IPS DF 4.7 (cell line): Measurements from ENCODE around the gene TRIM67.

ENCODE experiments used
- DNase-seq: peaks from one replicate; pipeline ENCODE4 v3.0.0-alpha.2; 2013; ENCODE audit warnings: low spot score; ENCODE audit errors: extremely low read depth

The TRIM67 gene

DNA sequence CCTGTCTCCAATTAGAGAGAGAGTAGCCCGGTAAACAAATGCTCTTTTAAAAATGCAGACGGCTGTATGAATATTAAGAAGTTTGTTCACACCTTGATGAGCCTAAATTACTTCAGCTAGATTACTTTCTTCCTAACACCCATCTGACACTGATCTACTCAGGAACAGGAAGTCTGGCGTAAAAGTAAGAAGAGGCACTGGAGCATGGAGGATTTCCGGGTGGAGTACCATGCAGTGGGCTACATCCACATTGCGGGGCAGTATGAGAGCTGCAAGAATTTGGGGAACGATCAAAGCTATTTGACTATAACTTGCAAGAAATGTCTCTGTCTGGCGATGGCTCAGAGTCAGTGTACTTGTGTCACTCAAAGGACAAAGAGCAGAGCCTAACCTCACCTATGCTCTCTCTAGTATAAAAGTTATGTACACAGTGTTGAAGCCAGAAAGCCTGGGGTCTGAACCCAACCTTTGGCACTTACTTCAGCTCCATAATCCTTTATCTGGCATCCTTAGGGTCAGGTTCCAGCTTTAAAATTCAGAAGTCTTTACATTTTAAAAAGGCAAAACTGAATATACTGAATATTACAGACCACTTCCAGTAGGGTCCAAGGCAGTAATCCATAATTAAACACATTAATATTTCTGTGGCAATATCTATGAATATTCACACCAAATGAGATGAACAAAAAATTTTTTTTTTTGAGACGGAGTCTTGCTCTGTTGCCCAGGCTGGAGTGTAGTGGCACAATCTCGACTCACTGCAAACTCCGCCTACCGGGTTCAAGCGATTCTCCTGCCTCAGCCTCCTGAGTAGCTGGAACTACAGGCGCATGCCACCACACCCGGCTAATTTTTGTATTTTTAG, 71.2 kb downstream of the TRIM67 start:
- DNase-seq = no peak

DNA sequence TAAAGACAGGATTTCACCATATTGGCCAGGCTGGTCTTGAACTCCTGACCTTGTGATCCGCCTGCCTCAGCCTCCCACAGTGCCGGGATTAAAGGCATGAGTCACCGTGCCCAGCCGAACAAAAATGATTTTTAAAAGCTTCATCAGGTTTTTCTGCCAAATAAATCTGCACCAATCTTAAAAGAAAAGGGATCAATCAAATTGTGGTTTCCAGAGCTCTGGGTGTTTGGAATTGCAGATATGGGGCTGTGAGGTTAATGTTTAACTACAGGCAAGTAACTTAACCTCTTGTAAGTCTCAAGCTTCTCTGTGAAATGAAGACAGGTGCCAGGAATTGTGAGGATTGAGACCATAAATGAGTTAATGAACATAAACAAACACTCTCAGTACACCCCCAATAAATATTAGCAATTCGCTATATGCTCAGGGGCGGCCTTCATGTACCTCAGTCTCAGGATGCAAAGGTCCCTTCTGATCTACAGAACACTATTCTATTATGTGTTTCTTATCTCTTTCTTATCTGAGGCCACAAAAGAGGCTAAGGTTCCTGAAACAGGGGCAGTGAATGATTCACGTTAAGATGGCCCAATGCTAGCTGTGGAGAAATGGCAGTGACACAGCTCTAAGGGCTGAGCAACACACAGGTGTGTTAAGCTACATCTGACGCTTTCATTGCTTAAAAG, 72.0 kb downstream of the TRIM67 start:
- no peak for DNase-seq

DNA sequence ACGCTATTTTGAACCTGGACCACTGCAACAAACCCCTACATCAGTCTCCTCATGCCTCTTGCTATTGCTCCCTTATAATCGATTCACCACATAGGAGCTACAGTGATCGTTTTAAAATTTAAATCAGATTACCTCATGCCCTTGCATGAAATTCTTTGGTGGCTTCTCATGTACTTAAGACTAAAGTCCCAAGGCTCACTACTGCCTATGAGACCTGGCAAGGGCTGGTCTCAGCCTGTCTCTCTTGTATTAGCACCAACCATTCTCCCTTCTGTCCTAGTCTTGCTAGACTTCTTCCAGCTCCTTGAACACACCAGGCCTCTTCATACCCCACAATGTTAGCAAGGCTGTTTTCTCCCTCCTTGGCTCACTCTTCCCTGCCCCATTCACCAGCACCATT, 72.6 kb downstream of the TRIM67 start:
- no peak for DNase-seq

DNA sequence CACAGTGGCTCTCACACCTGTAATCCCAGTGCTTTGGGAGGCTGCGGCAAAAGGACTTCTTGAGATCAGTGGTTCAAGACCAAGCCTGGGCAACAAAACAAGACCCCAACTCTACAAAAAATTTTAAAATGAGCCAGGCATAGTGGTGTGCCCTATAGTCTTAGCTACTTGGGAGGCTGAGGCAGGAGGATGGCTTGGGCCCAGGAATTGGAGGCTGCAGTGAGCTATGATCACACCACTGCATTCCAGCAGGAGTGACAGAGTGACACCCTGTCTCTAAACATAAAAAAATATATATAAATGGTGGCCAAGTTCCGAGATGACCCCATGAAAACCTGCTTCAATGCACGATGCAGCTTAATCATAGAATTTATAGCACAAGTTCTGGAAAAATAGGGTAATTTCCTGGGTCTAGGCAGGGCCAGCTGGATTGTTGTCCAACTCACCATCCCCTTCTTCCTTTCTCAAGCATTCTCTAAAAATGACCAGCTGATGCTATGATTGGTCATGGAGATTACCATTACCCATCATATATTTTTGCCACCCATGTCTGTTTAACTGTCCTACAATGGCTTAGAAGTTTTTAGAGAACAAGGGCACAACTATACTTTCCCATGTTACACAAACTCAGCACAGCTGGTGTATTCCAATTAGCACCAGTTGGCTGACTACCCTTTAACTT, 73.8 kb downstream of the TRIM67 start:
- no peak for DNase-seq

DNA sequence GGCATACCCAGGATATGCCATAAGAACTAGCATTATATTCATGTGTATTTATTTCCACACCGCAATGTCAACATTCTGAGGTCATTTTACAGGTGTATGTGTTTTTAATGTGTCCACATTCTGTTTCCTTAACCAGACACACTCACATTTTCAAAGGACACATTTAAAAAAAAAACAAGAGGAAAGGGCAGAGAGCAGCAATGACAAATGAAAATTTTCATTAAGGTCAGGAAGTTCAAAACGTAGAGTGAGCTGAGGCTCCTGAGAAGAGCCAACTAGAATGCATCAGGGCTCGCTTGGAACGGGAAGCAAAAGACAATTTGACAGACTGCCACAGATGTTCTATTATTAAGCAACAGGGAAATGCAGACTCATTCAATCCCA, 74.3 kb downstream of the TRIM67 start:
- no peak for DNase-seq

DNA sequence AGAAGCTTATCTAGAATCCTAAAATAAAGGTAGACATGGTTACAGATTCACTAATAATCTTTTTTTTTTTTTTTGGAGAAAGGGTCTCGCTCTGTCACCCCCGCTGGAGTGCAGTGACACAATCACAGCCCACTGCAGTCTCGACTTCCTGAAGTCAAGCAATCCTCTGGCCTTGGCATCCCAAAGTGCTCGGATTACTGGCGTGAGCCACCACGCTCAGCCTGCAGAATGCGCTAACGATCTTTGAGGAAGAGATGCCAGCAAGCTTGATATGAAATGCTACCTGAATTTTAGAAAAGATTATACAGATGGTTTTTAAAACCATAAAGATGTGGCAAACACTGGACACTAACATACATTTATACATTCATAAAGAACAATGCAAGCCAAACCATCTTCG, 75.1 kb downstream of the TRIM67 start:
- no peak for DNase-seq

DNA sequence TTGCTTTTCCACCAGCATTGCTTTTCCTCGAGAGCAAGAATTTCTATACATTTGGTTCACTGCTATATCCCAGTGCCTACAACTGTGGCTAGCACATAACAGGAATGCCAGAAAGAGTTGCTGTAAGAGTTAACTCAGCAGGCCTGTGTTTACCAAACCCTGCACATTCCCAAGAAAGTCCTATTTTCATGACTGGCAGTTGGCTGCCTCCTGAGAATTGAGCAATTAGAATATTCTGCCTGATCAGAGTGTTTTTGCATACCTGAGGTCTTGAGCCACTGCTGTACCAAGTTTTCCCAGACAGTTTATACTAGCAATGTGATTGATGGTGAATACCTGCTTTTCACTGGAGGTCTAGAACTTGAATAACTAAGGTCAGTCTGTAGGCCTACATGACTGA, 76.4 kb downstream of the TRIM67 start:
- no peak for DNase-seq

DNA sequence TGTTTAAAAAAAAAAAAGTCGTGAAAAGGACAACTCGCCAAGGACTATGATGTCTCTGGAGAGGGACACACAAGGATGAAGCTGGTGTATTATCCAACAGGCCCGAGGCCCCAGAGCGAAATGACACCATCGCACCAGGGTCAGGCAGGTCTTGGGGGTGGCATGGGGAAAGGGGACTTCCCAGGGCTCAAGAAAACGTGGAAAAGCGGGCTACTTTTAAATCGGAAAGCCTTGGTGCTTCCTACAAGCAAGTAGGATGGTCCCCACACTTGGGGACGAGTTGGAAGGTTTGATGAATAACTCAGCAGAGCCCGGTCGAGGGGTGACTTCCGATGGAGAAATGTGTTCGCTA, 78.6 kb downstream of the TRIM67 start:
- no peak for DNase-seq

DNA sequence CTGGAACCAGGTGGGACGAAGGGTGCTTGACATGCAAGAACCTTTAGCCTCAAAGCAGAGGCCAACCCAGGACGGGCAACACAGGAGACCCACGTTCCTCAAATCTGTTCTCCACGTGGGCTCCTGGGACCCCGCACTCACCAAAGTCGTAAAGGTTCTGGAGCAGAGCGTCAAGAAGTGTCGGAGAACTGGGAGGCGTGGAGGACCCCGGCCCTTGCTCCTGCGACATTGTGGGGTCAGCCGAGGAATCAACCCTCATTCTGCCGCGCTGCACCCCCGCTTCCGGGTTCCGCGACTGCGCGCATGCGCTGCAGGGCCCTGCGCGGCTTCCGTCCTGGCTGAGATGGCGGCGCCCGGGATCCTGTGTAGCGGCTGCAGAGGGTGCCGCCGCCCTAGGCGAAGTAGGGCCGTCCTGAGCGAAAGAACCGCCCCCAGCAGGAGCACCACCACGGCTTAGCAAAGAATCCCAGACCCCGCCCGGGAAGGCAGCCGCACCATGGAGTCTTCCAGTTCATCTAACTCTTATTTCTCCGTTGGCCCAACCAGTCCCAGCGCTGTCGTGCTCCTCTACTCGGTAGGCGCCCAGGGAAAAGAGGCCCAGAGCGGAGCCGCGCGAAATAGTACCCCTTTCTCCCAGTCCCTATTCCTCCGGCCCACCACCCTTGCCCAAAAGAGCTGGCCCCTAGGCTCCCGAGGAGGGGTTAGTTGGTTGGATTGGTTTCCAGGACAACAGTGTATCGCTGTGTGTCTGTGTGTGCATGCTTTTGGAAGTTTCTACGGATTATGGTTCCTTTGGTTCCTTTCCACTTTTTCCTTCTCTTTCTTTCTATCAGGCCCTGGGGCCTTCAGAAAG, 79.3 kb downstream of the TRIM67 start, which contains the start of gene GNPAT:
Gene GNPAT, plus strand, starts transcription at position 330 of the 853 bp plus-strand sequence. Its CDS starts 167 bp downstream, at position 497.
- no peak for DNase-seq

DNA sequence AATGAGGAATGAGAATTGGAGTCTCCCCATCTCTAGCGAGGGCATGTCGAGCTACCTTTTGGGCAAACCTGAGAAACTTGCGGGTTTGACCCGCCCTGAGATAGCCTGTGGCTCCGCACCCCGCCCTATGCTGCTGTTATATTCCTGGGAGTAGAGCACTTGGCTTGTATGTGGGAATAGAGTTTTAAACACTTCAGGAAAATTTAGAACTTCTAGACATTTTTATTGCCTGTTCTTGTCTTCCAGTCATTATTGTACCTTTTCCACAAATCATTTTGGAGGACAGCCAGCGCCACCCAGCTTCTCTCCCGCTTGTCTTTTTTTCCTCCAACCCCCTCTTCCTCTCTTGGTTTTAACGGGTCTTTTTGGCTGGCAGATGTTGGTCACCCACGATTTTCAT, 79.9 kb downstream of the TRIM67 start:
- no peak for DNase-seq

DNA sequence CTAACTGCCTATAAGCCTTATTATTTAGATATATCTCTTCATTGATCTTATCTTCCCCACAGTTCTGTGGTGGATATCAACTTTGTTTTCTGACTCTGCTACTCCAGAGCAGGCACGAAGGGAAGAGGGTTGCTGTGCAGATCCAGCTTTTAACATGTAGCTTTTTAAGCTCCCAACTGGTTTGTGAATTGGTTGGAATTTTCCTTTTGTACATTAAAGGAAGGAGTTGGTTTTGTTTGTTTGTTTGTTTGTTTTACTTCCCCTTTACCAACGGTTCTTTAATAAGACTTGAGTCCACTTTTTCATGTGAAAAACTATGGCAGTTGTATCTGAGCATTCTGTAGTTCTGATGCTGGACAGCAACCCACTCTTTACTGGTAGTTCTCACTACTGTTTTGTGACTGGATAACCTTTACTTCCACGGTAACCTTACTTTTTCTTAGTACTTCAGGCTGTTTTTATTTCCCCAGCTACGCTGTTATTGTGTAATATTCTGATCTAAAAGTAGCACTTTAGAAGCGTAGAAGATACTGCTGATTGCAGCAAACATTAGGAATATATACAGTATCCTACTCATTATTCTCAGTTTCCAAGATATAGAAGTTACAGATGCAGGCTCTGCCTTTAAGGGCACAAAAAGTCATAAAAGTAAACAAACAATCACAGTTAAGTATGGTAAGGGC, 80.8 kb downstream of the TRIM67 start:
- DNase-seq = no peak

DNA sequence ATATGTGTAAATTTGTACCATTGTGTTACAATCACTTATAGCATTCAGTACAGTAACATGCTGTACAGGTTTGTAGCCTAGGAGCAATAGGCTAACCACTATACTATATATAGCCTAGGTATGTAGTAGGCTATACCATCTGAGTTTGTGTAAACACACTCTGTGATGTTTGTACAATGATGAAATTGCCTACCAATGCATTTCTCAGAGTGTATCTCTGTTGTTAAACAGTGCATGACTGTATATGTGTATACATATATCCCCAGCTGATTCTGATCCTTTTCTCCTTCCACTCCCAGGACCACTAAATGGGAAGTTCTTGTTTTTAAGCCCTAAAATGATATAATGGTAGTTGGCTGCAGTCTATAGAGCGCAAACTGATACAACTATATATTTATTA, 86.9 kb downstream of the TRIM67 start:
- no peak for DNase-seq

DNA sequence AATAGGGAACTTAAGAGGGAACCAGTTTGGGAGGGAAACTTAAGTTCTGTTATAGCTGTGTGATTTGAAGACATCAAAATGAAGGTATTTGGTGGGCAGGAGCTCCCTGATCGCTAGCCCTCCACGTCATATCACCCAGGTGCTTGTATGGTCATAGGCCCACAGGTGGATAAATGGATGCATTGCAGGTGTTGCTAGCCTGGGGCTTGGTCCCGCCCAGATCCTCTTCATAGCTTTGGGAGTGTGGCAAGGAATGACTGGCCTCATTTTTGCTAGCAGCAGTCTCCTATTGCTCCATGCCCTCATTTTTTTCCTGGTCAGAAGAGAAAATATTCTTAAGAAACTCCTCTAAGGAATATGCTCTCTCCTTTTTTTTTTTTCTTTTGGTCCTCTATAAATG, 90.5 kb downstream of the TRIM67 start:
- DNase-seq = no peak

DNA sequence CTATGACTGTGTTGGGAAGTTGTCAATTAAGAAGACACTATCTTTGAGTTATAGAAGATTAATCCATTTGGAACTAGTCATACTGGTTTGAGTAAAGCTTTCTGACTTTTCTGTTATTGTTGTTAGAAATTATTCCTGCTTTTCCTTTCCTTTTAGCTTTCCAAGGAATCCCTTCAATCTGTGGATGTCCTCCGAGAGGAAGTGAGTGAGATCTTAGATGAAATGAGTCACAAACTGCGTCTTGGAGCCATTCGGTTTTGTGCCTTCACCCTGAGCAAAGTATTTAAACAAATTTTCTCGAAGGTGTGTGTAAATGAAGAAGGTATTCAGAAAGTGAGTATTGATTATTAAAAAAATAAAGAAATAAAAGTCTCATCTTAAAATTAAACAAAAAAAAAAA, 98.5 kb downstream of the TRIM67 start:
- DNase-seq = no peak

DNA sequence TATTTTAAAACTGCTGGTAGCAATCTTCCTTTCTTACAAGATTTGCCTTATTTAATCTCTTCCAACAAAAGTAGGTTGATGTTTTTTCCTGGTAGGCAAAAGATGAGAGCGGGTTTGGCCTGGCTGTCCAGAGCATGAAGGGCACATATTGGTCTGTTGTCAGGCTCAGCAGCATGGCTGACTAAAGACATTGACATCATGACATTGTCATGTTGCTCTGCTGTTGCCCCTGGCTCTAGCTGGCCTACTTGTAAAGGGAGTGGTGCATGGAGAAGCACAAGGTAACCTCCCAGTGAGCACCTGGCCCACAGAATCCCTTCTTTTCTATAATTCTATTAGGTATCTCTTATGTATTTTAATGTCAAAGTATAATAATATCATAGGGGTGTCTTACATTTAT, 102.8 kb downstream of the TRIM67 start:
- DNase-seq = no peak

DNA sequence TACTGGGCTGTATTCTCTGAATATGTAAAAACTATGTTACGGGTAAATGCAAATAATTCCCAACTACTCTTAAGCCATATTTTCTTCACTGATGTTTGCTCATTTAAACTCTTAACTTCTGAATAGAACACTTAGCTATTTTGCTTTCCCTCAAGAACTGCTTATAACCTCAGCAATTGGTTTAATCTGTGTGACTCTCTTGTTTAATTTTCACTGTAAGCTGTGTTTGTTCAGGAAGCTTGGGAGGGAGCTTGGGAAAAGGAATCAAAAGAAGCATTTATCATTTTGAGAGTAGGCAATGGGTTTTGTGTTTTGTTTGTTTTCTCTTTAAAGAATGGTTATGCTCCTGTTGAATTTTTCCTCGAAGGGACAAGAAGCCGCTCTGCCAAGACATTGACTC, 103.5 kb downstream of the TRIM67 start:
- DNase-seq = no peak

DNA sequence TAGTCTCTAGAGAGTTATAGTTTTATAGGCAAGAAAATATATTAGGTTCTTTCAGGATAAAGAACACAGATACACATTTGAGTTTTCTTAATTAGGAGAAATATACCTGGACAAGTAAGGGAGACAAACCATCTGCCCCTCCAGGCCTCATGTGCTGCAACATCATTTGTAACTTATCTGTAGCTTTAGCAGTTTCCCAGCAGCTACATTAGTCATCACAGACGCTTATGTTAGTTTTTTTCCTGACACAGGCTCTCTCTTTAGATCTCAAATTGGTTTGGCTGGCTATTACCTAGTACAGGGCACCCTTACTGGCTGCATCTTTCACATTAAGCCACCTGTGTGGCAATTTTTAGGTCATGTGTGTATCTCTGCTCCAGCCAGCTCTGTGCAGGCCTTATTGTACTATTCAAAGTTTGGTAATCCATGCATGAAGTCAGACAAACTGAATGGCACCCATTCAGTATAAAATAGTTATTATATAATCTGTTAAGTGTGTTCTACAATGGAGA, 105.0 kb downstream of the TRIM67 start:
- DNase-seq = no peak
